ENCODE data around the gene RXRA.
"Not testable (repeated sequence)": the region's sequence is repeated elsewhere in the genome, so short reads cannot be mapped to it uniquely, and the experiment has no call there.

RXRA gene

GRCh38 chr9:134294153-134295071 lies 31.8 kb upstream of the RXRA start:
- DNase-seq = no peak

- no peak for DNase-seq
Measured at GRCh38 chr9:134295101-134295745, 31.0 kb upstream of the RXRA start.

- DNase-seq = no peak
Measured at GRCh38 chr9:134295746-134296250, 30.5 kb upstream of the RXRA start.

GRCh38 chr9:134296301-134297082 lies 29.8 kb upstream of the RXRA start:
- DNase-seq = no peak

- no peak for DNase-seq
Measured at GRCh38 chr9:134297083-134297410, 29.2 kb upstream of the RXRA start.

- DNase-seq = no peak
Measured at GRCh38 chr9:134297576-134297975, 28.7 kb upstream of the RXRA start.

GRCh38 chr9:134298000-134298399 lies 28.3 kb upstream of the RXRA start:
- DNase-seq = no peak

- no peak for DNase-seq
Measured at GRCh38 chr9:134299068-134299467, 27.2 kb upstream of the RXRA start.

- DNase-seq = no peak
Measured at GRCh38 chr9:134299883-134300282, 26.4 kb upstream of the RXRA start.

- no peak for DNase-seq
Measured at GRCh38 chr9:134301387-134302129, 24.7 kb upstream of the RXRA start.

- no peak for DNase-seq
Measured at GRCh38 chr9:134302130-134302817, 24.0 kb upstream of the RXRA start.

- DNase-seq = no peak
Measured at GRCh38 chr9:134303601-134304000, 22.7 kb upstream of the RXRA start.

- DNase-seq = no peak
Measured at GRCh38 chr9:134304261-134304660, 22.0 kb upstream of the RXRA start.

- no peak for DNase-seq
Measured at GRCh38 chr9:134304690-134305089, 21.6 kb upstream of the RXRA start.

- DNase-seq = no peak
Measured at GRCh38 chr9:134305533-134305932, 20.7 kb upstream of the RXRA start.

GRCh38 chr9:134306042-134306441 lies 20.2 kb upstream of the RXRA start:
- not testable (repeated sequence) for DNase-seq

- DNase-seq = no peak
Measured at GRCh38 chr9:134306636-134307600, 19.3 kb upstream of the RXRA start.

GRCh38 chr9:134307674-134308638 lies 18.3 kb upstream of the RXRA start:
- no peak for DNase-seq

GRCh38 chr9:134308639-134309220 lies 17.5 kb upstream of the RXRA start:
- DNase-seq = not testable (repeated sequence)
